GM18499 (cell line): ENCODE data around the gene RBM8A.

Experiments
- ATAC-seq: cut with Tn5 transposase; IDR thresholded peaks from one replicate; pipeline ENCODE4 v1.9.1; 2021; ENCODE audit warnings: moderate number of reproducible peaks; ENCODE audit not compliant: insufficient read depth, unreplicated experiment

The RBM8A gene

GRCh38 chr1:145885738-145886287 lies 41.5 kb downstream of the RBM8A start, which contains the start of gene ANKRD35:
Gene ANKRD35, minus strand, starts transcription at chr1:145885866. Its CDS starts 108 bp downstream, at chr1:145885758.
- ATAC-seq: peak; percentile 90

GRCh38 chr1:145884675-145885074 lies 42.6 kb downstream of the RBM8A start:
- no peak for ATAC-seq

- ATAC-seq: no peak
Observed at GRCh38 chr1:145879775-145880174, 47.5 kb downstream of the RBM8A start.

GRCh38 chr1:145878724-145879123 lies 48.6 kb downstream of the RBM8A start:
- no peak for ATAC-seq

GRCh38 chr1:145877923-145878486 lies 49.3 kb downstream of the RBM8A start:
- ATAC-seq: no peak

GRCh38 chr1:145874646-145875045 lies 52.6 kb downstream of the RBM8A start:
- no peak for ATAC-seq

- no peak for ATAC-seq
Observed at GRCh38 chr1:145871994-145872924, 55.0 kb downstream of the RBM8A start.
